Measurements from ENCODE around the gene PPP1R9A.

PPP1R9A gene

DNA sequence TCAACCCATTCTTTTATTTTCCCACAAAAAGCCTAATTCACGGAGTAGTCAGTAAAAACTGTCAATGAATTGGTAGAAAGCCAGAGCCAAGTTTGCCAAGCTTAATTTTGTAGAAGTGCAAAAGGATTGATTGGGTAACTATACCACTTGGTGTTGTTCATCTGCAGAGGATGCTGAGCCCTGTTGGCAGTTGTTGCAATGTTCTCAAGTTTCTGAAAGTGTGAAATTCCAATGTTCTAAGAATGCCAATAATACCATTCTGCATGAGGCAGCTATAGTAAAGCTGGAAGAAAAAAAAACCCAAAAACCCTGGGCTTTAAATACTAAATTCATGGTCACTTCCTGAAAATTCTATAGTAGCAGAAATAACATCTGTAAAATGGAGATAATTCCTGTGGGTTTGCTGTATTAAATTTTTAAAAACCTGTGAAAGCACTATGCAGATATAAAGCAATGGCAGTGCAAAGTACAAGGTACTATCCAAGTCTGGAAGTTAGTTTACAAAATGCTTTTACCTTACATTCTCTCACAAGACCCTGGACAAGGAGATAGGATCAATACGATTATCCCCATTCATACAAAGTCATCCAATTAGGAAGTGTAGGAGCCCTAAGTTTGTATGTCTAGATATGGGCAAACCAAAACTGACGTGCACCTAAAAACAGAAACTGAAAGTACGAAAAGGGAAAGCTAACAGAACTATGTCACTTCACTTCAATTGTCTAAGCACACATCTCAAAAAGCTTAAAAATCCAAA lies 423.0 kb downstream of the PPP1R9A start:
- H3K9me2 ChIP-seq (replicated peaks; ENCODE audit: insufficient read depth, low read length): no peaks in the 10 kb centered on the region
- no peaks in the 10 kb centered on the region for H3K9me3 ChIP-seq (ENCODE audit: insufficient read depth, low read length)
- no peak overlapping the region for H3K9ac ChIP-seq (ENCODE audit: low read length)
- H2AFZ ChIP-seq (ENCODE audit: low read depth, low read length, severe bottlenecking): no peak overlapping the region
- H3K27me3 ChIP-seq (ENCODE audit: low read length): no peaks in the 10 kb centered on the region
- no peak overlapping the region for H3K4me3 ChIP-seq (ENCODE audit: insufficient read depth, low read length, poor library complexity, severe bottlenecking)
- H3K4me2 ChIP-seq (ENCODE audit: low read depth, low read length, poor library complexity, severe bottlenecking): no peak overlapping the region
- no peaks in the 10 kb centered on the region for H4K20me1 ChIP-seq (ENCODE audit: low read depth, low read length)
- H3K79me2 ChIP-seq (ENCODE audit: insufficient read depth, low read length): no peaks in the 10 kb centered on the region
- no peaks in the 10 kb centered on the region for H3F3A ChIP-seq (ENCODE audit: insufficient read depth)
- no peak overlapping the region for H3K27ac ChIP-seq (ENCODE audit: low read depth, low read length)
- TF ChIP-seq, protein P1, sequence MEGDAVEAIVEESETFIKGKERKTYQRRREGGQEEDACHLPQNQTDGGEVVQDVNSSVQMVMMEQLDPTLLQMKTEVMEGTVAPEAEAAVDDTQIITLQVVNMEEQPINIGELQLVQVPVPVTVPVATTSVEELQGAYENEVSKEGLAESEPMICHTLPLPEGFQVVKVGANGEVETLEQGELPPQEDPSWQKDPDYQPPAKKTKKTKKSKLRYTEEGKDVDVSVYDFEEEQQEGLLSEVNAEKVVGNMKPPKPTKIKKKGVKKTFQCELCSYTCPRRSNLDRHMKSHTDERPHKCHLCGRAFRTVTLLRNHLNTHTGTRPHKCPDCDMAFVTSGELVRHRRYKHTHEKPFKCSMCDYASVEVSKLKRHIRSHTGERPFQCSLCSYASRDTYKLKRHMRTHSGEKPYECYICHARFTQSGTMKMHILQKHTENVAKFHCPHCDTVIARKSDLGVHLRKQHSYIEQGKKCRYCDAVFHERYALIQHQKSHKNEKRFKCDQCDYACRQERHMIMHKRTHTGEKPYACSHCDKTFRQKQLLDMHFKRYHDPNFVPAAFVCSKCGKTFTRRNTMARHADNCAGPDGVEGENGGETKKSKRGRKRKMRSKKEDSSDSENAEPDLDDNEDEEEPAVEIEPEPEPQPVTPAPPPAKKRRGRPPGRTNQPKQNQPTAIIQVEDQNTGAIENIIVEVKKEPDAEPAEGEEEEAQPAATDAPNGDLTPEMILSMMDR (IDR thresholded peaks at IDR 0.05; ENCODE audit: insufficient read depth, low read length, poor library complexity, severe bottlenecking): no peak
- no peak for TF ChIP-seq EZH2phosphoT487 (conservative IDR thresholded peaks at IDR 0.05; ENCODE audit: low read length)
- no peaks in the 10 kb centered on the region for H3K36me3 ChIP-seq (ENCODE audit: low read length)

DNA sequence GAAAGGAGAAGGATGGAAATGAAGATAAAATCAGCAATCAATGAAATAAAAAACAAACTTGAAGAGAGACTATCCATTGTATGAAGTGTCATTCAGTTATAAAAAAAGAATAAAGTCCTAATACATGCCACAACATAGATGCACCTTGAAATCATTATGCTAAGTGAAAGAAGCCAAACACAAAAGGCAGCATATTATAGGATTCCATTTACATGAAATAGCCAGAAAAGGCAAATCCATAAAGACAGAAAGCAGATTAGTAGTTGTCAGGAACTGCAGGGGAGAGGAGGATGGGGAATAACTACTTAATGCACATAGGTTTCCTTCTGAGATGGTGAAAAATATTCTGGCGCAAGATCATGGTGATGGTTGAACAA lies 423.6 kb downstream of the PPP1R9A start:
- no peak overlapping the region for H3K4me2 ChIP-seq (ENCODE audit: low read depth, low read length, poor library complexity, severe bottlenecking)
- no peaks in the 10 kb centered on the region for H3K9me3 ChIP-seq (ENCODE audit: insufficient read depth, low read length)
- no peak overlapping the region for H3K27ac ChIP-seq (ENCODE audit: low read depth, low read length)
- no peak for TF ChIP-seq EZH2phosphoT487 (conservative IDR thresholded peaks at IDR 0.05; ENCODE audit: low read length)
- TF ChIP-seq, protein P1 (IDR thresholded peaks at IDR 0.05; ENCODE audit: insufficient read depth, low read length, poor library complexity, severe bottlenecking): no peak
- no peaks in the 10 kb centered on the region for H3K27me3 ChIP-seq (ENCODE audit: low read length)
- H3K79me2 ChIP-seq (ENCODE audit: insufficient read depth, low read length): no peaks in the 10 kb centered on the region
- H3K4me3 ChIP-seq (ENCODE audit: insufficient read depth, low read length, poor library complexity, severe bottlenecking): no peak overlapping the region
- H4K20me1 ChIP-seq (ENCODE audit: low read depth, low read length): no peaks in the 10 kb centered on the region
- no peak overlapping the region for H3K9ac ChIP-seq (ENCODE audit: low read length)
- H3F3A ChIP-seq (ENCODE audit: insufficient read depth): no peaks in the 10 kb centered on the region
- no peaks in the 10 kb centered on the region for H3K36me3 ChIP-seq (ENCODE audit: low read length)
- H3K9me2 ChIP-seq (replicated peaks; ENCODE audit: insufficient read depth, low read length): no peaks in the 10 kb centered on the region
- H2AFZ ChIP-seq (ENCODE audit: low read depth, low read length, severe bottlenecking): no peak overlapping the region

DNA sequence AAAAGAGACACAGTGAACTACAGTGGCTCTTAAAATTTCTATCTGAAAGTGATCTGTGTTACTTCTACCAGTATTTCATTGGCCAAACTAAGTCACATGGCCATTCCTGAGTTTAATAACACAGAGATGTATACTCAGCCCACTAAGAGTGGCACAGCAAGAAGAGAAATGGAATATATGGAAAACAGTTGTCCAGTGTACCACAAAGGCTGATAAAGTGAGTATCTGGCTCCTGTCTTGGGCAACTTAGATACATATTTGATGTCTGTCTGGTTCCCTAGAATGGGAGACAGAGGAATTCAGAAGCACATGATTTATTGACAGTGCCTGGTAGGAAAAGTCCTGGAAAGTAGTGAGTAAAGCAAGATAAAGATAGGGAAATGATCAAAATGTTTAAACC lies 427.1 kb downstream of the PPP1R9A start:
- no peak for TF ChIP-seq EZH2phosphoT487 (conservative IDR thresholded peaks at IDR 0.05; ENCODE audit: low read length)
- TF ChIP-seq, protein P1 (IDR thresholded peaks at IDR 0.05; ENCODE audit: insufficient read depth, low read length, poor library complexity, severe bottlenecking): no peak
- H3K9ac ChIP-seq (ENCODE audit: low read length): no peak overlapping the region
- H3K9me2 ChIP-seq (replicated peaks; ENCODE audit: insufficient read depth, low read length): no peaks in the 10 kb centered on the region
- H3K9me3 ChIP-seq (ENCODE audit: insufficient read depth, low read length): no peaks in the 10 kb centered on the region
- no peak overlapping the region for H3K27ac ChIP-seq (ENCODE audit: low read depth, low read length)
- H3F3A ChIP-seq (ENCODE audit: insufficient read depth): no peaks in the 10 kb centered on the region
- H3K4me2 ChIP-seq (ENCODE audit: low read depth, low read length, poor library complexity, severe bottlenecking): no peak overlapping the region
- no peaks in the 10 kb centered on the region for H4K20me1 ChIP-seq (ENCODE audit: low read depth, low read length)
- no peaks in the 10 kb centered on the region for H3K79me2 ChIP-seq (ENCODE audit: insufficient read depth, low read length)
- H3K36me3 ChIP-seq (ENCODE audit: low read length): no peaks in the 10 kb centered on the region
- H3K27me3 ChIP-seq (ENCODE audit: low read length): no peaks in the 10 kb centered on the region
- H2AFZ ChIP-seq (ENCODE audit: low read depth, low read length, severe bottlenecking): no peak overlapping the region
- no peak overlapping the region for H3K4me3 ChIP-seq (ENCODE audit: insufficient read depth, low read length, poor library complexity, severe bottlenecking)

All from SU-DHL-6 (cell line).